Diencephalon (tissue), 1 donor: ENCODE data around the gene ZNG1B. TPM values are rescaled to one million over a fixed set of nuclear protein-coding genes. Genes with fewer than 3 reads are reported as not detected.

Source experiments
- total RNA-seq: library from RNA; depleted of rRNA; stranded (reverse); fragments of >200 nt; gene quantifications from one replicate; pipeline ENCODE4 v1.2.3, GENCODE V29; 2014

ZNG1B gene
- total RNA-seq = 57.2 TPM

DNA sequence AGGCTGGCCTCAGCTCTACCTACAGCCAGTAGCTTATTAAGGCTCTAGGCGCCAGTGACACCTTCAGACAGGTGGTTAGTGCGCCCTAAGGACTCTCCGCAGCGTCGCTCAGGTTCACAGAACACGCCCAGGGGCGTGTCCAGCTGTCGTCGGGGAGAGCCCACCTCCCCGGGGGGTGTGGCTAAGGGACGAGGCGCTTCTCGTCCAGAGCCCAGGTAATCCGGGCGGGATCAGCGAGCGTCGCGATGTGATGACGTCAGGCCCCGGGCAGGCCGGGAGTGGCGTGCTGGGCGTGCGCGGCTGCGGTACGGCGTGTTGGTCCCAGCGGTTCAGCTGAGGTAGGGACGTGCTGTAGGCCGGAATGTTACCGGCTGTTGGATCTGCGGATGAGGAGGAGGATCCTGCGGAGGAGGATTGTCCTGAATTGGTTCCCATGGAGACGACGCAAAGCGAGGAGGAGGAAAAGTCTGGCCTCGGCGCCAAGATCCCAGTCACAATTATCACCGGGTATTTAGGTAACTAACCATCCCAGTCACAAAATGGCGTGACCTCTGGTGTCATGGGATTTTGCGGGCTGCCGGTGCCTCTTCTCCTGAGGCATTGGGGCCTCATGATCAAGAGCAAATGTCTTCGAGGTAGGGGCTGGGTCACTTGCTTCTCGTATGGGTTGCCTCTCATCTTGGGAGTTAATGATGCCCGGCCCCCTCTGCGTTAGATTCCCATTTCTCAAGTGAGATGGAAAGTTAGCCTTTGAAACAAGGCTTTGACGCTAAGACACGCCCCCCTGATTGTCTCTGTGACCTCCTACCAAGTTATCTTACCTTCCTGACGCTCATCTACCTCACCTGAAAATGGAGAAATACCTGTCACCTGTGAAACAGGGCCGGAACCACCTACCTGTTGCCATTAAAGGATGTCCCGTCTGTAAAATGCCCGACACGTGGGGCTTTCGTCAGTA, at the start of gene ZNG1B:
TSS of gene ZNG1B (plus strand) at position 184 of the 958 bp plus-strand sequence. CDS start at position 362, 178 bp downstream.

DNA sequence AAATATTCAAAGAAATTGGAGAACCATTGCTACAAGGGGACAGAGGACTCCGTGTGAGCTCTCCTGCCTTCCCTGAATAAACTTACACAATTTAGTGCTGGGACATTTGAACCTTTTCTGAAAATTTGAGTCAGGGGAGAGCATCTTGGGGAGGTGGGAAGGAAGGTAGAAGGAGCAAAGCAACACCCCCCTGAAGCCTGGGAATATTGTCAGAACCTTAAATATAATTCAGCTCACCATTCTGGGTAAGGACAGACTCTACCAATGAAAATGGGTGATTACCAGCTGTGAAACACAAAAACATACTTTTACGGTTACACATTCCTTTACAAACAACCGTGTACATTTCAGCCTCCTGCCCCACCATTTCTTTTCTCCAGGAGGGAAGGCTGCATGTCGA, 60.9 kb downstream of the ZNG1B start, which contains the start of gene FOXD4L1:
TSS of gene FOXD4L1 (plus strand) at position 301 of the 400 bp plus-strand sequence. CDS start 592 bp downstream, outside the sequence.

Other genes starting within 250 kb of the ZNG1B start
- 0.69 TPM for gene PAX8, start 158.8 kb upstream of the ZNG1B start, total RNA-seq
- 0.69 TPM for gene FOXD4L1, start 61.0 kb downstream of the ZNG1B start, total RNA-seq
- gene RABL2A, start 189.6 kb downstream of the ZNG1B start, total RNA-seq = 15.7 TPM